ENCODE results near the gene KRT84. TPM values are rescaled to one million over a fixed set of nuclear protein-coding genes. Genes with fewer than 3 reads are reported as not detected.

Gene KRT84
- total RNA-seq, 1 donor = not detected

- H3K4me3 ChIP-seq (ENCODE audit: low read depth, low read length) = no peak overlapping the region
- no peak for DNase-seq (ENCODE audit: low read depth)
- no peak for TF ChIP-seq CTCF (IDR thresholded peaks at IDR 0.05; ENCODE audit: insufficient read depth, low read length)
These were observed 15.6 kb downstream of the KRT84 start for GRCh38 chr12:52369809-52370208.

GRCh38 chr12:52369211-52369610, 16.2 kb downstream of the KRT84 start:
- no peak overlapping the region for H3K4me3 ChIP-seq (ENCODE audit: low read depth, low read length)
- TF ChIP-seq CTCF (IDR thresholded peaks at IDR 0.05; ENCODE audit: insufficient read depth, low read length) = no peak
- no peak for DNase-seq (ENCODE audit: low read depth)

- DNase-seq (ENCODE audit: low read depth) = no peak
- no peak overlapping the region for H3K4me3 ChIP-seq (ENCODE audit: low read depth, low read length)
- no peak for TF ChIP-seq CTCF (IDR thresholded peaks at IDR 0.05; ENCODE audit: insufficient read depth, low read length)
These were observed 16.9 kb downstream of the KRT84 start for GRCh38 chr12:52368508-52368907.

GRCh38 chr12:52367876-52368275, 17.6 kb downstream of the KRT84 start:
- no peak for TF ChIP-seq CTCF (IDR thresholded peaks at IDR 0.05; ENCODE audit: insufficient read depth, low read length)
- no peak for DNase-seq (ENCODE audit: low read depth)
- no peak overlapping the region for H3K4me3 ChIP-seq (ENCODE audit: low read depth, low read length)

GRCh38 chr12:52366738-52367485, 18.5 kb downstream of the KRT84 start, which contains the start of gene KRT85:
KRT85 (minus strand) TSS chr12:52367481; CDS start chr12:52367405, 76 bp downstream.
- H3K4me3 ChIP-seq (ENCODE audit: low read depth, low read length) = no peak within 1 kb of the TSS
- no peak for TF ChIP-seq CTCF (IDR thresholded peaks at IDR 0.05; ENCODE audit: insufficient read depth, low read length)
- DNase-seq (ENCODE audit: low read depth) = no peak

- no peak for DNase-seq (ENCODE audit: low read depth)
- H3K4me3 ChIP-seq (ENCODE audit: low read depth, low read length) = no peak overlapping the region
- no peak for TF ChIP-seq CTCF (IDR thresholded peaks at IDR 0.05; ENCODE audit: insufficient read depth, low read length)
These were observed 20.5 kb downstream of the KRT84 start for GRCh38 chr12:52364901-52365489.

Data from fibroblast of the aortic adventitia (primary cell).